Right ventricle myocardium superior (tissue), 1 donor: ENCODE results near the gene NEO1. TPM values are rescaled to one million over a fixed set of nuclear protein-coding genes. Genes with fewer than 3 reads are reported as not detected.

ENCODE experiments used
- ATAC-seq: fragments of 200-7000 bp; cut with Tn5 transposase; one replicate; pipeline ENCODE4 v1.9.1; 2020; ENCODE audit warnings: mild to moderate bottlenecking; ENCODE audit not compliant: poor library complexity
- DNase-seq: peaks from one replicate; pipeline ENCODE4 v3.0.0-alpha.2; 2020
- intact Hi-C: fragments of 100-400 bp; cut with DNase I; formaldehyde crosslinking; loops from one replicate; pipeline ENCODE4 v1.11.2; 2022
- total RNA-seq: library from RNA; stranded (reverse); fragmentation: NEBNext Ultra II Directional; extraction: Animal tissue kit (Norgen Biotek cat#: 25700); gene quantifications from one replicate; pipeline ENCODE4 v1.2.1, GENCODE V29; 2021
- donor health status: DM: no; HTN: yes; CAD: no; lungs with severe emphysema.

NEO1 gene
- total RNA-seq, 1 donor from 2014 or later, result 11.1 TPM

- DNase-seq, result no peak
- intact Hi-C loops, result no loop called here
- no peak for ATAC-seq
Observed at GRCh38 chr15:73353734-73354133, 301.5 kb downstream of the NEO1 start.

GRCh38 chr15:73354241-73354640 lies 302.0 kb downstream of the NEO1 start:
- no peak for ATAC-seq
- DNase-seq, result no peak
- intact Hi-C loops, result no loop called here
